Thyroid gland (tissue), 4 donors: Measurements from ENCODE around the gene ZBTB7B. TPM values are rescaled to one million over a fixed set of nuclear protein-coding genes. Genes with fewer than 3 reads are reported as not detected.

Experiments used
- DNase-seq, 2 donors: peaks; one replicate each; pipeline ENCODE4 v3.0.0-alpha.2; 2019
- H3K27ac ChIP-seq, 3 donors: fragments of 200-600 bp; sonication (generic); 1 replicate in 2 of 3; 2 replicates in 1 of 3; pipeline ENCODE4 v1.5.1; 2016 to 2019; ENCODE audit warnings: mild to moderate bottlenecking in 1 of 3, moderate library complexity in 1 of 3
- H3K27me3 ChIP-seq: fragments of 200-600 bp; sonication (generic); one replicate; pipeline ENCODE4 v1.5.1; 2019
- H3K36me3 ChIP-seq, 2 donors: fragments of 200-600 bp; sonication (generic); one replicate each; pipeline ENCODE4 v1.5.1; 2016 to 2019
- H3K4me1 ChIP-seq, 2 donors: fragments of 200-600 bp; sonication (generic); one replicate each; pipeline ENCODE4 v1.5.1; 2017 to 2019
- H3K4me3 ChIP-seq, 3 donors: fragments of 200-600 bp; sonication (generic); replicated peaks in 1 of 3; 1 replicate in 2 of 3; 2 replicates in 1 of 3; pipeline ENCODE4 v1.5.1; 2016; ENCODE audit warnings: mild to moderate bottlenecking in 1 of 3
- H3K9me3 ChIP-seq: fragments of 200-600 bp; sonication (generic); one replicate; pipeline ENCODE4 v1.5.1; 2017
- POLR2A ChIP-seq, 2 donors: fragments of 450-650 bp; IDR thresholded peaks; one replicate each; pipeline ENCODE4 v1.6.1; 2017; ENCODE audit warnings: antibody characterized with exemption in 2 of 2, mild to moderate bottlenecking in 2 of 2, moderate library complexity in 1 of 2
- WGBS, 2 donors: methylation state at CpG; one replicate each; pipeline ENCODE4 v1.1.5; 2017; 5-methylcytosine and 5-hydroxymethylcytosine counted together
- intact Hi-C: fragments of 100-400 bp; cut with DNase I; formaldehyde crosslinking; loops from one replicate; pipeline ENCODE4 v1.15.1; 2023
- total RNA-seq, 4 donors: library from RNA; depleted of rRNA; stranded (reverse); fragments of >200 nt; gene quantifications; one replicate each; pipeline ENCODE4 v1.2.3, GENCODE V29; 2016
- TF ChIP-seq, protein P1 (sequence below), 6 experiments: fragments of 200-600 bp in 3 of 6; fragments of 450-650 bp in 3 of 6; sonication (generic) in 3 of 6; IDR thresholded peaks; one replicate each; pipeline ENCODE4 v1.5.1; 2016 to 2019; ENCODE audit warnings: antibody characterized with exemption in 6 of 6, mild to moderate bottlenecking in 2 of 6, inconsistent platforms in 1 of 6, moderate library complexity in 1 of 6

ZBTB7B gene
- total RNA-seq, 4 donors from 2014 or later: 35.7 to 89.8 (median 47.3) TPM

DNA sequence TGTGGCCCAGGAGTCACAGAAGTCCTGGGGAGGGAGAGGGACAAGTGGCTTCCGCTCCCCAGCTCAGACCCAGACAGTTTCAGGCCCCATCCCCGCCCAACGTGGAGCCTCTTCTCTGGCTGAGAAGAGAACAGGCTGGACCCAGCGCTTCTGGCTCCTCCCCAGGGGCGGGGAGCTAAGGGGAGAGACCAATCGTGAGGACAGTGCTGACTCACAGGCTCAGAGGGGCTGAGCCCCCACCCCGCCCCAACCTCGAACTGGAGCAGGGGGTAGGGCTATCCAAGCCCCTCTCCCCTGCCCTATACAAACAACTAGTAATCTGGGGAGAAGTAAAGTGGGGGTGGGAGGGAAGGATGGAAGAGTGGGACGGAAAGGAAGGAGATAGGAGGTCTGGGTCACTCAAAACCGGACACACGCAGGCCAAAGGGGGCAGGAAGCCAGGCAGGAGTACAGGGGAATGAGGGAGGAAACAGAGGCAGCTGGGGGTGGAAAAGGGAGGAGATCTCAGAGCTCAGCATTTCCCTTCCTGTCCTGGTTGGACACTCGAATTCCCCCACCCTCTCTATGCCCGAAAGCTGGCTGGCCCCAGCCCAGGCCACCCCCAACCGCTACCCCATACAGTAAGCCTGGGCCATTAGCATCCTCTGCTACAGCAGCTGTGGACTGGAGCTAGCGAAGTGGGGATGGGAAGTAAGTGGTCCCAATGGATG lies 31.8 kb upstream of the ZBTB7B start, which contains the start of gene SHC1:
Gene SHC1, minus strand, starts transcription at position 117 of the 710 bp plus-strand sequence. CDS start 221 bp downstream, outside the sequence.
- Histone ChIP-seq H3K4me3 (peak within 1 kb of the TSS in 2 of 3 donors; percentile 23 to 38), H3K27ac (peak within 1 kb of the TSS; percentile 95 to 99 (median 98)), H3K27me3 (no peaks in the 10 kb centered on the region), H3K36me3 (peaks cover 15 to 23% of the 10 kb centered on the region in 2 donors), H3K4me1 (peaks cover 37 to 51% of the 10 kb centered on the region in 2 donors), H3K9me3 (no peaks in the 10 kb centered on the region)
- TF ChIP-seq POLR2A (IDR thresholded peaks at IDR 0.05): peak in 1 of 2 donors; percentile 83
- TF ChIP-seq, protein P1, sequence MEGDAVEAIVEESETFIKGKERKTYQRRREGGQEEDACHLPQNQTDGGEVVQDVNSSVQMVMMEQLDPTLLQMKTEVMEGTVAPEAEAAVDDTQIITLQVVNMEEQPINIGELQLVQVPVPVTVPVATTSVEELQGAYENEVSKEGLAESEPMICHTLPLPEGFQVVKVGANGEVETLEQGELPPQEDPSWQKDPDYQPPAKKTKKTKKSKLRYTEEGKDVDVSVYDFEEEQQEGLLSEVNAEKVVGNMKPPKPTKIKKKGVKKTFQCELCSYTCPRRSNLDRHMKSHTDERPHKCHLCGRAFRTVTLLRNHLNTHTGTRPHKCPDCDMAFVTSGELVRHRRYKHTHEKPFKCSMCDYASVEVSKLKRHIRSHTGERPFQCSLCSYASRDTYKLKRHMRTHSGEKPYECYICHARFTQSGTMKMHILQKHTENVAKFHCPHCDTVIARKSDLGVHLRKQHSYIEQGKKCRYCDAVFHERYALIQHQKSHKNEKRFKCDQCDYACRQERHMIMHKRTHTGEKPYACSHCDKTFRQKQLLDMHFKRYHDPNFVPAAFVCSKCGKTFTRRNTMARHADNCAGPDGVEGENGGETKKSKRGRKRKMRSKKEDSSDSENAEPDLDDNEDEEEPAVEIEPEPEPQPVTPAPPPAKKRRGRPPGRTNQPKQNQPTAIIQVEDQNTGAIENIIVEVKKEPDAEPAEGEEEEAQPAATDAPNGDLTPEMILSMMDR (IDR thresholded peaks at IDR 0.05): no peak
- WGBS, 2 donors: 25 to 27% methylated on average over 10 to 14 of the region's 15 CpGs
- peak; percentile 93 to 95 for DNase-seq
- intact Hi-C loops: loop anchor here (5.0 kb wide), 1 partner anchor 82 kb away; the partner anchor contains the start of gene ADAM15

- no peaks in the 10 kb centered on the region for H3K9me3 ChIP-seq
- peak overlapping the region; percentile 95 to 99 (median 98) for H3K27ac ChIP-seq
- no peak overlapping the region for H3K4me3 ChIP-seq
- intact Hi-C loops: loop anchor here (5.0 kb wide), 1 partner anchor 81 kb away; the partner anchor contains the start of gene ADAM15
- 58 to 67% methylated on average over 10 of the region's 10 CpGs for WGBS, 2 donors
- H3K36me3 ChIP-seq: peaks cover 10 to 16% of the 10 kb centered on the region in 2 donors
- no peaks in the 10 kb centered on the region for H3K27me3 ChIP-seq
- H3K4me1 ChIP-seq: peaks cover 37 to 58% of the 10 kb centered on the region in 2 donors
- peak; percentile 47 to 53 for DNase-seq
- no peak for TF ChIP-seq POLR2A (IDR thresholded peaks at IDR 0.05)
- TF ChIP-seq, protein P1 (IDR thresholded peaks at IDR 0.05): no peak
These were observed 31.1 kb upstream of the ZBTB7B start for GRCh38 chr1:154971341-154971998.

GRCh38 chr1:154972213-154972516 lies 30.4 kb upstream of the ZBTB7B start:
- Histone ChIP-seq H3K9me3 (no peaks in the 10 kb centered on the region), H3K27me3 (no peaks in the 10 kb centered on the region), H3K4me1 (peaks cover 37 to 60% of the 10 kb centered on the region in 2 donors), H3K36me3 (peaks cover 9 to 10% of the 10 kb centered on the region in 2 donors), H3K4me3 (peak overlapping the region in 1 of 3 donors; percentile 51), H3K27ac (peak overlapping the region; percentile 95 to 99 (median 98))
- 68 to 69% methylated on average over 3 of the region's 3 CpGs for WGBS, 2 donors
- DNase-seq: no peak
- TF ChIP-seq POLR2A (IDR thresholded peaks at IDR 0.05): no peak
- TF ChIP-seq, protein P1 (IDR thresholded peaks at IDR 0.05): no peak
- intact Hi-C loops: loop anchor here (5.0 kb wide), 1 partner anchor 80 kb away; the partner anchor contains the start of gene ADAM15

DNA sequence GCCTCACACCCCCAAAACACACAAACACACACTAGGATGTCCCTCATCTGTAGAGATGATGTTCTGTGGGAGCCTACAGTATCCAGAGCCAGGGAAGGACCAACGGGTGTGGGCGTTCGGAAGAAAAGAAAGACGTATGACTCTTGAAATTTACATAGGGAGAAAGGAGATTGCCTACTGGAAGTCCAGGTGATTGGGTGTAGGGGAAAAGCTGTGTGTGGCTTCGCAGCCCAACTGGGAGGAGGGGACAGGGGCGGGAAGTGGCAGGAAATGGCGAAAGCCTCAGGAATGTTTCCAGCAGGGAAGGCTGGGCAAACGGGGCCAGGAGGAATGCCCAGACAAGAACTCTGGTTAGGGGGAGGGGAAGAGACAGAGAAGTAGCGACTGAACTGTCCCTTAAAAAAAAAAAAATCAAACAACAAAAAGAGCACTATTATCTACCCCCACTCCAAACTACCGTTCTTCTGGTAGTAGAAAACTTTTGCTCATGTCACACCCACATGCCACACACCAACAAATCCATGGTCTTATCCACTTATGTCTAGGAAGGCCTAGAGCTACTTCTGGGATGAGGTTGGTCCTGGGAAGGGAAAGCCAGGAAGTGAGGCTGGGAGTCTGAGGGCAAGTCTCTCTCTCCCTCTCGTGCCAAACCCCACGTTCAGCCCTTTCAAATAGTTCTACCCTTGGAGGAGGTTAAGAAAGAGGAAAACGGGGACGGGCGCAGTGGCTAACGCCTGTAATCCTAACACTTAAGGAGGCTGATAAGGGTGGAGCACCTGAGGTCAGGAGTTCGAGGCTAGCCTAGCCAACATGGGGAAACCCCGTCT lies 29.9 kb upstream of the ZBTB7B start:
- 34 to 35% methylated on average over 18 of the region's 18 CpGs for WGBS, 2 donors
- DNase-seq: peak; percentile 62 to 68
- Histone ChIP-seq H3K4me3 (peak overlapping the region in 1 of 3 donors; percentile 51), H3K4me1 (peaks cover 37 to 60% of the 10 kb centered on the region in 2 donors), H3K27ac (peak overlapping the region; percentile 95 to 99 (median 98)), H3K9me3 (no peaks in the 10 kb centered on the region), H3K36me3 (peaks cover 3 to 5% of the 10 kb centered on the region in 2 donors), H3K27me3 (no peaks in the 10 kb centered on the region)
- TF ChIP-seq, protein P1 (IDR thresholded peaks at IDR 0.05): no peak
- no peak for TF ChIP-seq POLR2A (IDR thresholded peaks at IDR 0.05)
- intact Hi-C loops: loop anchor here (5.0 kb wide), 1 partner anchor 80 kb away; the partner anchor contains the start of gene ADAM15
